Stimulated activated CD8-positive, alpha-beta memory T cell treated with anti-CD3 and anti-CD28 coated beads, Interleukin-12 subunit alpha, Interleukin-12 subunit beta, amount 100 ng/mL, for 1 hour (primary cell): ENCODE data around the gene SERPINA10.

Experiments
- DNase-seq: peaks from one replicate; pipeline ENCODE4 v3.0.0-alpha.2; 2020; ENCODE audit warnings: low read depth

SERPINA10 gene, protein sequence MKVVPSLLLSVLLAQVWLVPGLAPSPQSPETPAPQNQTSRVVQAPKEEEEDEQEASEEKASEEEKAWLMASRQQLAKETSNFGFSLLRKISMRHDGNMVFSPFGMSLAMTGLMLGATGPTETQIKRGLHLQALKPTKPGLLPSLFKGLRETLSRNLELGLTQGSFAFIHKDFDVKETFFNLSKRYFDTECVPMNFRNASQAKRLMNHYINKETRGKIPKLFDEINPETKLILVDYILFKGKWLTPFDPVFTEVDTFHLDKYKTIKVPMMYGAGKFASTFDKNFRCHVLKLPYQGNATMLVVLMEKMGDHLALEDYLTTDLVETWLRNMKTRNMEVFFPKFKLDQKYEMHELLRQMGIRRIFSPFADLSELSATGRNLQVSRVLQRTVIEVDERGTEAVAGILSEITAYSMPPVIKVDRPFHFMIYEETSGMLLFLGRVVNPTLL

DNA sequence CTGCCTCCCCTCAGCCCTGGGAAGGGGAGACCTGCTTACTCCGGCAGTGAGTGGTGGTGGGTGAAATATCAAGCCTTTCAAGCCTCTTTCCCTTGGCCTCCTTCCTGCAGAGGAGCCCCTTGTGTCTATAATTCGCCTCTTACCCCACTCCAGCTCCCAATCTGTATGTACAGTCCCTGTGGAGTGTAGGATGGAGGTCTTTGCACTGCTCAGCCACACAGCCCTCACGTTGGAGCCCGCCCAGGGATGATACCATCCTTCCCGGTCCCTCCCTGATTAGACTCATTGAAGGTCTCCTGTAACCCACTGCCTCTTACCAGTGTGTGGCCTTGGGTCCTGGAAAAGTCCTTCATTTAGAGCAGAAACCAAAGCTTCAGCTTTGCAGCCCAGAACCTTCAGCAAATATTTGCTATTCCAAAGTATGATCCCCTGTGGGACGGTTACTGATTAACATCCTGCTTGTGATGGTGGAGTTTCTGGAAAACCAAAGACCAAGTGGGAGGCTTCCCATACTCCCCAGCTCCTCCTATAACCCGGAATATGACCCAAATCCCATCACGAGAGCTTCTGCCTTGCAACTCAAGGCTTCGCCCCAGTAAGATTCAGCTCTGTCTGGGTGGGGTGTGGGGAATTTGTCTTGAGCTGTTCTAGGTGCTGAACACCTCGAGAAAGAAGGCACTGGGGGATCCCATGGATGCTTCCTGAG is at the start of gene SERPINA10:
SERPINA10 (minus strand) TSS at position 397 of the 706 bp plus-strand sequence. CDS start 2,675 bp downstream, outside the sequence.
- no peak for DNase-seq

DNA sequence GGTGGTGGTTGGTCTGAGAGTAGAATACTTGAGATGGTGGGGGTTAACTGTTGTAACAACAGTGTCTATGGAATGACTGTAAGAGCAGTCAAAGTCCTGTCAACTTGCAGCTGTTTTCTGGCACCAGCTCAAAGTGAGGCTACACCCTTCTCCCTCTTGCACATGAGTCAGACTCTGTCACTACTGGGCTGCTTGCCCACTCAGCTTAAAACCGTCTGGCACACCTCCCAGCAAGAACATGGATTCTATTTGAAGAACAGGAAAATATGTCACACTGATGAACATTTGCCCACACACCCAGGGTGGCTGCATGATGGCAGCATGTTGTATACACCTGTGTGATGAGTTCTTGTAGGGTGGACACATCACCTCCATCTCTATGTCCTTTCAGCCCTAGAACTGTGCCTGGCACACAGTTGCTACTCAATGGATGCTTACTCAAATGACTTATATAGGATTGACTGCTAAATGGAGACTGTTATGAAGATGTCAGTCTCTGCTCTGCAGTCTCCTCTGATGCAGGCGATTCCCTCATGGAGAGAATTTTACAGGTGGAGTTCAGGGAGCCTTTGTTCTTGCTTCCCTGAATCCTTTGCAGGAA is 49.4 kb upstream of the SERPINA10 start:
- no peak for DNase-seq

DNA sequence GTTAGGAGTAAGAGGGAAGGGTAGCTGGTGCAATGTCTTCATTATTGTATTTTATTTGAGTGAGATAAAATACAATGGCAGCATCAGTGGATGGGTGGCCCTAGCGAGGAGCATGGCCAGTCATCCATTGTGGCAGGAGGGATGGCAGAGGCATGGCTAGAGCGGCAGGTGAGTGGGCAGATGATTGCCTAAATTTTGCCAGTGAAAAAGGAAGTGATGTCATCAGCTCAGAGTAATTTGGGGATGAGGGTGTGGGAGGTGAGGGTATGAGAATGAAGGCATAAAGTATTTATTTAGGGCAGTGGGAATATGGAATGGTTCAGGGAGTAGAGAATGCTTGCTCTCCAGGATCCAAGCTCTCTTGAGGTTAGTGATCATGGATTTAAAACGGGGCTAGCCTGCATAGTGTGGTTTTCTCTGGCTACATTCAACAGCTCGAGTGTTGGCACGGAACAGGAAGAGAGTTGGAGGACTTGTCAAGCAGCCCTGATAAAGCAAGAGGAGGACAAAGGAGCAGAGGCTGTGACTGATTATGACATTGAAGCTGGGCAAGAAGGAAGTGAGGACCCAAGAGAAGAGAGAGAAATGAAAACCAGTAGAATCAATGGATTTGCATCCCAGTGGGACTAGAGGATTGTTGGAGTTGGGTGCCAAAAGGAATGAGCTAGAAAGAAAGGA is 48.7 kb upstream of the SERPINA10 start:
- DNase-seq, result no peak

DNA sequence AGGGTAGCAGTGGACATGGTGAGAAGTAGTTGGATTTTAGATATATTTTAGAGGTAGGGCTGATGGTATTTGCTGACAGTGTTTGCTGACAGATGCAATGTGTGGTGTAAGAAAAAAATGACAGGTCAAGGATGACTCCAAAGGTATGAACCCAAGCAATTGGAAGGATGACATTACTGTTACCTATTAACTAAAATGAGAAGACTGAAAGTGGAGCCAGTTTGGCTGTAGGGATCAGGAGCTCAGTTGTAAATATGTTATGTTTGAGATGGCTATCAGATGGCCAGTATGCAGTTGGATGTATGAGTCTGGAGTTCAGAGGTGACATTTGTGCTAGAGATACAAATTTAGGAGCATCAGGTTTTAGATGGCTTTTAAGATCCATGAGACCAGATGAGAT is 47.5 kb upstream of the SERPINA10 start:
- no peak for DNase-seq

DNA sequence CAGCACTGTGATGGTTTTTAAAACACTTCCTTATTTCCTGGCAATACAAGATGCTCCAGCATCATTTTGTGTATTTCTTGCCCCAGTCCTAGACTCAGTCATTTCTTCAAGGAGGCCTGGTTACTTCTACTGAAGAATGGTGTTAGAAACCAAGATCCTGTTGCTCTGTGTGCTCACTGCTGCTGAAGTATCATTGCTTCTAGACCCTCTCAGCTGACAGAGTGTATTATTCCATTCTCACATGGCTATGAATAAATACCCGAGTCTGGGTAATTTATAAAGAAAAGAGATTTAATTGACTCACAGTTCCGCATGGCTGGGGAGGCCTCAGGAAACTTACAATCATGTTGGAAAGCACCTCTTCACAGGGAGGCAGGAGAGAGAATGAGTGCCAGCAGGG is 45.0 kb upstream of the SERPINA10 start:
- DNase-seq, result no peak

DNA sequence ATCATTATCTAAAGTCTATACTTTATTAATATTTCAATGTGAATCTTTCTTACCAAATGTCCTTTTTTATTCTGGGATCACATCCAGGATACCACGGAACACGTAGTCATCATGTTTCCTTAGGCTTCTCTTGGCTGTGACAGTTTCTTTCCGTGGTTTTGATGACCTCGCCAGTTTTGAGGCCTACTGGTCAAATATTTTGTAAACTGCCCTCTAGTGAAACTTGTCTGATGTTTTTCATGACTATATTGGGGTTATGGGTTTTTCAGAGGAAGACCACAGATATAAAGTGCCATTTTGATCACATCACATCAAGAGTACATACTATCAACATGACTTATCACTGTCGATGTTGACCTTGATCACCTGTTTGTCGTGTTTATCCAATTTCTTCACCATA is 44.2 kb upstream of the SERPINA10 start:
- DNase-seq, result no peak

DNA sequence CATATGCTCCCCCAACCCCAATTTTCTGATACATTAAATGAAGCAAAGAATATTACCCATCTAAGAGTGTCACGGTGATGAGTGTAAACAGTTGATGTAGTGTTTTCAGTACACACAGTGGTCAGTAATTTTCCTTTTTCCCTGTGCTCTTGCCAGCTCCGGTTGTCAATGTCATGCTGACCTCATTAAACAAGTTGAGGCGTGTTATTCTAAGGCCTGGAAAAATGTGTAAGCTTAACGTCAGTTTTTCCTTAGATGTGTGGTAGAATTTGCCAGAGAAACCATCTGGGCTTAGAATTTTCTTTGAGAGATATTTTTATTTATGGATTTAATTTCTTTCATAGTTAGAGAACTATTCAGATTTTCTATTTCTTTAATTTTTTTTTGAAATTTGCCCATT is 41.8 kb upstream of the SERPINA10 start:
- no peak for DNase-seq

DNA sequence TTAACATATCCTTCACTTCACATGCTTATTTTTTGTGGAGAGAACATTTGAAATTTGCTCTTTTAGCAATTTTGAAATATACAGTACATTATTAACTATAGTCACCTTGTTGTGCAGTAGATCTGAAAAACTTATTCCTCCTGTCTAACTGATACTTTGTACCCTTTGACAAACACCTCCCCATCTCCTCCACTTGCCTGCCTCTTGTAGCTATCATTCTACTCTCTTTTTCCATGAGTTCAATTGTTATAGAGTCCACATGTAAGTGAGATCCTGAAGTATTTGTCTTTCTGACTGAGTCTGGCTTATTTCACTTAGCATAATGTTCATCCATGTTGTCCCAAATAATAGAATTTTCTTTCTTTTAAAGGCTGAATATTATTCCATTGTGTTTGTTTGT is 39.5 kb upstream of the SERPINA10 start:
- no peak for DNase-seq

DNA sequence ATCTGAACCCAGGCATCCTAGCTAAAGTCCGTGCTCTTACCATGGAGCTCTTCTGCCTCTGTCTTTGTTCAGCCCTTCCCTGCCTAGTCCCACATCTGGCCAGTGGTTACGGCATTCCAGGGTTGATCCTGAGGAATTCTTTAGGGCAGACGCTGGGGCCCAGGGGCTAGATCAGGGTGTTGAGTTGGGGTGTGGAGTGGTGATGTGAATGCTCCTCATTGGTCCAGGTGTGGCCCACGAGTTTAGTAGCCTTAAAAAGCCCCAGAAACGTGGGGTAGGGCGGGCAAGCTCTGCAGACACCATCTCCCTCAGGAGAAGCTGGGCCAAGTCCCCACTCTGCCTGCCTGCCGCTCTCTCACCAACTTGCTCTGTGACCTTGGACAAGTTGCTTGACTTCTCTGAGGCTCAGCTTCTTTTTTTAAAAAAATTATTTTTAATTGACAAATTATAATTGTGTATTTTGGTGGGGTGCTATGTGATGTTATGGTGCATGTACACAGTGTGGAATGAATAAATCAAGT is 39.1 kb upstream of the SERPINA10 start:
- DNase-seq, result no peak

DNA sequence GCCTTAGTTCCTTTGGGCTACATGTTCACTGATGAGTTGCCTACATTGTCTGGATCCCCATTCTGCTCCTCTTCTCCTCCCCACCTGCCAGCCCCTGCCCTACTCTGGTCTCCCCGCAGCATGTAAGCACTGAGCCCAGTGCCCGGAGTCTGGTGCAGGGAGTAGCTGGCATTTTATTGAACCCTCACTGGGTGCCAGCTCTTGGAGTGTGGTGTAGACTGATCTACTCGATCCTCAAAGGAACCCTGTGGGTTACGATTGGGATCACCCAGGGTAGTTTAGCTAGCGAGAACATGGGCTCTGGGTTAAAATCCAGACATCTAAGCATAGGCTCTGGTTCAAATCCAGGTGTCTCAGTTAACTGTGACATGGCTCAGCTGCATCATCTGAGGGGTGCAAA is 38.4 kb upstream of the SERPINA10 start:
- no peak for DNase-seq

DNA sequence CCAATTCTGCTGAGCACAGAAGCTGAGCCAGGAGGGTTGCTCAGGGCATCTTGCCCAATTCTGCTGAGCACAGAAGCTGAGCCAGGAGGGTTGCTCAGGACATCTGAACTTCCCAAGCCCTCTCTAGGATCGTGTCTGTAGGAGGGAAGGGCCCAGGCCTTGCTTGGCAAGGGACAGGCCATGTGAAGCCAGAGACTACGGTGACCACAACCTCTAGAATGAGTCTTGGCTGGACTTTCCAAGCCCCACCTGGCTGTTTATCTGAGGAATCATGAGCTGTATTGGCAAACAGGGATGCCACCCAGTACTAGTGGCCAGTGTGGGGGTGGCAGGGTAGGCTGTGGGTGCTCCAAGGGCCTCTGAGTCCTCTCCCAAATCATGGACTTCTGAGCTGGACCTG is 37.8 kb upstream of the SERPINA10 start:
- no peak for DNase-seq

DNA sequence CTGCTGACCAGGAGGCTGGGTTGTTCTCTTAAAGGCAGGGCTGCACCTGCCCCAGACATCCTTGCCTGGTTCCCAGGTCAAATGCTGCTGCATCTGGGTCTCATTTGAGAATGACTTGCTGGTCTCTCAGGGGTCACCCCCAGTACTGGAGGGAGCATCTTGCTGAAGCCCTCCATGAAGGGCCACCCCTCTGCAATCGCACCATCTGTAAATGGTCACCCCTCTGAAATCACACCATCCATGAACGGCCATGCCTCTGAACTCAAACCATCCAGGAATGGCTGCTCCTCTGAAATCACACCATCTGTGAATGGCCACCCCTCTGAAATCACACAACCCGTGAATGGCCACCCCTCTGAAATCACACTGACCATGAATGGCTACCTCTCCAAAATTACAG is 37.4 kb upstream of the SERPINA10 start:
- no peak for DNase-seq

DNA sequence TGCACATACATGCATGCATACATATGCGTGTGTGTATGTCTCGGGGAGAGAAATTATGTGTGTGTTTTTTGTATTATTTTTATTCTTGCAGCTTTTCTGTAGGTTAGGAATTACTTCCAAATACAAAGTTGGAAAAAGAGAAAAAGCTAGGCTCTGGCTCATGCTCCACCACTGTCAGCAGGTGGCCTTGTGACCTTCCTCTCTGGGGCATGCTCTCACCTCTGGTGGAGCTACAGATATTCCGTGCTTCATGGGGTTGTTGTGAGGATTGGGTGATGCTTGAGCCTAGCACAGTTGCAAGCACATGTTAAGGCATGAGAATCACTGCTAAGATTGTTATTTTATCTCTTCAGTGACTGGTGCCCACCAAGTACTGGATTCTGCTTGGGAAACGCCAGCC is 36.8 kb upstream of the SERPINA10 start:
- no peak for DNase-seq

DNA sequence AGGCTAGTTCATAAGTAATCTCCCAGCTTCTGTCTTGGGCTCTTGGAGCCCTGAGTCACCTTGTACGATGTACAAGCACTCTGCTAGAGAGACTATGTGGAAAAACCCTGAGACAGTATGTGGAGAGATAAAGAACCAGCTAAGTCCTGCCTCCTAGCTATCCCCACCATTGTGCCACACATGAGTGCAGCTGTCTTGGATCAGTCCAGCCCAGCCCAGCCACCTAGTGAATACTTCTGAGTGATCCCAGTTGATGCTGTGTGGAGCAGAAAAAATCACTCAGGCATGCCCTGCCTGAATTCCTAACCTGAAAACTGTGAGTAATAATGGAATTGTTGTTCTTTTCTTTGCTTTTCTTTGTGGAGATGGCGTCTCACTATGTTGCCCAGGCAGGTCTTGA is 35.1 kb upstream of the SERPINA10 start:
- no peak for DNase-seq

DNA sequence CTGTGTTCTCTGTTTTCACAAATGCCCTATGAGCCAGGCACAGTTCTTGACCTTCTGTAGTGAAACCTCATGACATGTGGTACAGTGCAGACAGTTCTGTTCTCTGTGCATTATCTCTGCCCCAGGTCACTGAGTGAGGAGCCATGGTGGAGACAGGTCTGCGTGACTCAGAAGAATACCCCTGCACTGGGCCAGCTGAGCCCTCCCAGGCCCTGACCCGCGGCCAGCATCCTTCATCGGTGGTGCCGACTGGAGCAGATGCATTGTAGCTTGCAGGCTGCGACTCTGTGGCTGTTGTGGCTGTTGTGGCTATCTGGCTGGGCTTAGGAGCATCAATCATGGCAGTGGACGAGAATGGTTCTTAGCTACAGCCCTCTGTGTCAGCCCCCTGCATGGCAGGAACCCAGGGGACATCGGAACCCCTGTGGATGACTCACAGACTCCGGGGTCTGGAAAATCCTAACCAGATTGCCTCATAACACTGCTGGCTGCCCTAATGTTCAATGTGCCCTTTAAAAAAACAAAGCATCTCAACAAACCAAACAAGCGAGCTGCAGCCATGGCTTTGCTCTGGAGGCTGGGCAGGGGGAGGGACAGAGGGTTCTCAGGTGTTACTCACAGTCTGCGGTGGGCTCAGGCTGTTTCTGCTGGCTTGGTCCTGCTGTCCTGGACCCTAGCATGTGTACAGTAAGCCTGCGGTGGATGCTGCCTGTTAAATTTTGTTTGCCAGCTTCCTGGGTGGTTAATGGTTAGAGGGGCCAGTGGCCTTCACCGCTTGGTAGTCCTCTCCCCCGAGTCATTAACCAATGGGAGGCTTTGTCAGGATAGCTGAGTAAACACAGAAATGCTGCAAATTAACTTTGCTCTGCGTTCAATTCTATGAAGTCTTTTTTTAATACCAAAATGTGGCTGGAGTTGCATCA is 29.8 kb upstream of the SERPINA10 start, which contains the start of gene SERPINA6:
SERPINA6 (minus strand) TSS at position 689 of the 923 bp plus-strand sequence. CDS start 8,688 bp downstream, outside the sequence.
- no peak for DNase-seq

DNA sequence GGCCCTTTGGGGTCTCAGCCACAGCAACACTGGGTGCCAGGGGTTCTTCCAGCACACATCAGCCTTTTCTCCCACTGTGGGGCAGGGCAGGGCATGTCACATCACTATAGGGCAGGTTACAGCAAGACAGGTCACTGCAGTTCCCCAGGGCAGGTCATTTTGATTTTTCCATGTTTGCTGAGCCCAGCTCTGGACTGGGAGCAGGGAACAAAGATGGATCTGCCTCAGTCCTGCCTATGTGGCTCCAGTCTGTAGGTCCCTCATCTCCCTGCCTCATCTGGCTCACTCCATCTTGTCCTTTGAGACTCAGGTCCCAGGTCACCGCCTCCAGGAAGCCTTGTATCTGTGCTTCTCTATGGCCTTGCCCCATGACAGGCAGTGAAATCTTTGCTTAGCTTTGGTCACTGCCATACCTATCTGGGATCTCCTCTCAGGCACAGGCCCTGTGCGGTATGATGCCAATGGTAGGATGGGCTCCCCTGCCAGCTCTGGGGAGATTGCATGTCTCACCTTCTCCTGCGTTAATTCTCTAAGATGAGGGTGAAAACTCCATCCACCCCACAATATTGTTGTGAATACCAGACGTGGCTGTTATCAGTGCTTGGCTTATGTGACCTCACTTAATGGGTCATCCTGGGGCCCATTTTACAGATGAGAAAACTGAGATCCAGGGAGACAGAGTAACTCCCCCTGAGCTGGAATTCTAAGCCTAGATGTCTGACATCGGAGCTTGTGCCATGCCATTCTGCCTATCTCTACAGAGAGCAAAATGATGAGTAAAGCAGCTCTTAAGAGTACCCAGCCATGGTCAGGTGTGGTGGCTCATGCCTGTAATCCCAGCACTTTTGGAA is 28.6 kb upstream of the SERPINA10 start:
- DNase-seq, result no peak

DNA sequence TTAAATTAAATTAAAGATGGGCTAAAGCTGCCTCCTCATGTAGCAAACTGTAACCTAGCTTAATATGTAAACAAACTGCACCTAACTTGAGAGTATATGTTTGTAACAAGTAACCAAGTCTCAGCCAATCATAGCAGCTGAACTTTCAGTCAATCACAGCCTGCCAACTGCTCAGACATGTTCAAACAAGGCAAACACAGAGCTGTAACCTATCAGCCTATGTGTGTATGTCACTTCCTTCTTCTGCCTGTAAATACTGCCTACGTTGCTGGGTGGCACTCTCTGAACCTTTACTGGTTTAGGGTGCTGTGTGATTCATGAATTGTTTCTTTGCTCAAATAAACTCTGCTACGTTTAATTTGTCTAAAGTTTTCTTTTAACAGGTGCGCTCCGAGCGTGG is 27.2 kb upstream of the SERPINA10 start:
- no peak for DNase-seq

DNA sequence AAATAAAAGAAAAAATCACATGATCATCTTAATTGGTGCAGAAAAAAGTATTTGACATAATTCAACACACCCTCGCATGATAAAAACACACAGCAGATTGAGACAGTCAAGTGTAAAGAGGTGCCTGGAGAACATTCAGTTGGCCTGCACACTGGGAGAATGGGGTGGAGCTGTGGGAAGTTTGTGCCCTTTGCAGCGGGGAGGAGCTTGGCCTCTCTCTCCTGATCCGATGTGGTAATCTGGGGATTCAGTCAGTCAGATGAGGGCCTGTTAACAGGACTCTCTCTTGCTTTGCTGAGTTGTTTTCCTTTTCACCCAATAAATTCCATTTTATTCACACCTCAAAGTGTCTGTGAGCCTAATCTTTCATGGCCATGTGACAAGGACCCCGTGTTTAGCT is 24.2 kb upstream of the SERPINA10 start:
- no peak for DNase-seq

DNA sequence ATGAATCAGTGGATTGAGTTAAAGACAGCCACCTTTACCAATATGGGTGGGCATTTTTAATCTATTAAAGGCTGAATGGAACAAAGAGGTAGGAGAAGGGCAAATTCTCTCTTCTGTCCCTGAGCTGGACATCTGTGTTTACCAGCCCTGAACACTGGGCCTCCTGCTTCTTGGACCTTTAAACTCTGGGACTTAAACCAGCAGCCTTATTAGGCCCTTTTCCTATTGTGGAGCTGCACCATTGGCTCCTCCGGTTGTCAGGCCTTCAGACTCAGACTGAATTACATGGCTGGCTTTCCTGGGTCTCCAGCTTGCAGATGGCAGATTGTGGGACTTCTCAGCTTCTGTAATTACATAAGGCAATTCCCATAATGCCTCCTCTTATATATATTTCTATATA is 23.6 kb upstream of the SERPINA10 start:
- no peak for DNase-seq

DNA sequence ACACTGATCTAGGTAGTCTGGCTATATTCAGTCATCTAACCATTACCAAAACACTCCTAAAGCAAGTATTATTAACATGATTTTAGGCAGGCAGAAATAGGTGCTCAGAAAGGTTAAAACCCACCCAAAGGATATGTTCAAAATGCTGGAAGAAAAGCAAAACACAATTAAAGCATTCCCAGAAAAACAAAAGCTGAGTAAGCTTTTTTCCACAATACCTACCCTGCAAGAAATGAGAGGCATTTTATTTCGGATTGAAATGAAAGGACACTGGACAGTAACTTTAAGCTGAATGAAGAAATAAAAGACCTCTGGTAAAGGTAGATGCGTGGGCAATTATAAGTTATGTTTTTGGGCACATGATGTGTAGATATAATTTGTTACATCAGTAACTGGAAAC is 21.8 kb upstream of the SERPINA10 start:
- DNase-seq, result no peak
